Choroid plexus epithelial cell (primary cell): Measurements from ENCODE around the gene DPP3.

ENCODE experiments used
- DNase-seq: peaks from one replicate; pipeline ENCODE4 v3.0.0-alpha.2; 2010; ENCODE audit warnings: low read depth
- H3K4me3 ChIP-seq: 2 replicates; pipeline ENCODE4 v1.5.1; 2011; ENCODE audit warnings: low read depth, mild to moderate bottlenecking, control low read depth, low read length, moderate library complexity
- CTCF ChIP-seq: conservative IDR thresholded peaks from 2 replicates; pipeline ENCODE4 v1.5.1; 2011; ENCODE audit warnings: low read depth, mild to moderate bottlenecking, control low read depth, inconsistent platforms, low read length, moderate library complexity

DPP3 gene

DNA sequence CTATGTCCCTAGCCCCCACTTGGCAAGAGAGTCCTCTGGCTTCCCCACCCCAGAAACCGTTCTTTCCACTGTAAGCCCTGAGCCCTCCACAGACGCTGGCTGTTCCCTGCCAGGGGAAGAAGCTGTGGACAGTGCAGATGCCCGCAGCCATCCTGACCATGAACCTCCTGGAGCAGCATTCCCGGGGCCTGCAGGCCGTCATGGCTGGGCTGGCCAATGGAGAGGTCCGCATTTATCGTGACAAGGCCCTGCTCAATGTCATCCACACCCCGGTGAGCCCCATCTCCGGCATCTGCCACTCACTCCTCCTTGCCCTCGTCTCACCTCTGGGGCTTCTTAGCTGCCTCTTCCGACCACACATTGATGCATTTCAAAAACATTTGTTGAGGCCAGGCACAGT, 43.4 kb downstream of the DPP3 start:
- H3K4me3 ChIP-seq = no peak overlapping the region
- no peak for DNase-seq
- no peak for TF ChIP-seq CTCF

GRCh38 chr11:66524304-66525040, 44.2 kb downstream of the DPP3 start:
- no peak for DNase-seq
- no peak overlapping the region for H3K4me3 ChIP-seq
- no peak for TF ChIP-seq CTCF

- TF ChIP-seq CTCF = no peak
- no peak overlapping the region for H3K4me3 ChIP-seq
- no peak for DNase-seq
Observed at GRCh38 chr11:66529069-66529468, 48.8 kb downstream of the DPP3 start.

DNA sequence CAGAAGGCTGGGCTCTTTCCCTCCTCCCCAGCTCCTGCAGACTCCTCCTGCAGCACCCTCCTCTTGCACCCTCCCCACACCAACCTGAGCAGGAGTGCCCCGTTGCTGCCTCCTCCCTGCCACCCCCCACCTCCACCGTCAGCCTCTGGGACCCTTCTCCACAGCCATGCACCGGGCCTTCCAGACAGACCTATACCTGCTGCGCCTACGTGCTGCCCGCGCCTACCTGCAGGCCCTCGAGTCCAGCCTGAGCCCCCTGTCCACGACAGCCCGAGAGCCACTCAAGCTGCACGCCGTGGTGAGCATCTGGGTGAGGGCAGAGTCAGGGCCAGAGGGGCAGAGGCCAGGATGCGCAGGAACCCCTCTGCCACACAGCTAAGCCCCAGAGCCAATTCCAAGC, 49.4 kb downstream of the DPP3 start:
- no peak for TF ChIP-seq CTCF
- DNase-seq = no peak
- H3K4me3 ChIP-seq = no peak overlapping the region

GRCh38 chr11:66530927-66531709, 50.9 kb downstream of the DPP3 start:
- no peak for DNase-seq
- no peak for TF ChIP-seq CTCF

DNA sequence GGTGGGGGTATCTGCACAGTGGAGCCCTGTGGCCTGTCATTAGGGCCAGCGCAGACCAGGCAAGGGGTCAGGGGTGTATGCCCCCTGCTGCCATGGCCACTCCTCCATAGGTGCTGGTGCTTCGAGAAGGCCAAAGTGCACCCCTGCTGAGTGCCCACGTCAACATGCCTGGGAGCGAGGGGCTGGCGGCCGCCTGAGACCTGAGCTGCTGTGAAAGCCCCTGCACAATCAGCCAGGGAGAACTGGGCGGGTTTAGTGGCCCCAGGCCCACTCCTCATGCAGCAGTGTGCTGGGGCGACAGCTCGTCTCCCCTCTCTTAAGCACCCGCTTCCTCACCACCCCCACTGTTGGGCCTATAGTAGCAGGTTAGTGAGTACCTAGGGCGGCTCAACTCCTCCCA, 51.6 kb downstream of the DPP3 start:
- no peak overlapping the region for H3K4me3 ChIP-seq
- no peak for TF ChIP-seq CTCF
- DNase-seq = no peak

More at GRCh38 chr11:66530927-66531709, 50.9 kb downstream of the DPP3 start:
- no peak overlapping the region for H3K4me3 ChIP-seq
